NB4 (cell line): Measurements from ENCODE around the gene RNASE8.
A peak's percentile ranks its signal among the peaks of the same experiment; 100 is the strongest.

ENCODE experiments used
- DNase-seq: peaks from one replicate; pipeline ENCODE4 v3.0.0; 2010; ENCODE audit warnings: low read depth
- H3K4me3 ChIP-seq: one replicate; pipeline ENCODE4 v1.5.1; 2011; ENCODE audit warnings: mild to moderate bottlenecking, low read depth, low read length, moderate library complexity
- MYC ChIP-seq: IDR thresholded peaks from 2 replicates; pipeline ENCODE4 v1.6.1; 2011; ENCODE audit warnings: low read depth, low read length
- POLR2A ChIP-seq: IDR thresholded peaks from 2 replicates; pipeline ENCODE4 v1.6.1; 2011; ENCODE audit warnings: mild to moderate bottlenecking; ENCODE audit not compliant: insufficient read length; ENCODE audit errors: extremely low read depth
- TF ChIP-seq, protein P1 (sequence below): IDR thresholded peaks from 2 replicates; pipeline ENCODE4 v1.6.1; 2011; ENCODE audit warnings: low read depth, low read length
- TF ChIP-seq, protein P2 (sequence below): IDR thresholded peaks from one replicate; pipeline ENCODE4 v1.5.1; 2012; ENCODE audit warnings: low read depth, low read length

Gene RNASE8

GRCh38 chr14:21034707-21035106 is 22.9 kb upstream of the RNASE8 start, which contains the start of gene RNASE13:
Gene RNASE13 (minus strand): TSS chr14:21034807. CDS start chr14:21034288, 519 bp downstream.
- H3K4me3 ChIP-seq: no peak within 1 kb of the TSS
- TF ChIP-seq POLR2A (no peak), MYC (no peak)
- TF ChIP-seq, protein P1, sequence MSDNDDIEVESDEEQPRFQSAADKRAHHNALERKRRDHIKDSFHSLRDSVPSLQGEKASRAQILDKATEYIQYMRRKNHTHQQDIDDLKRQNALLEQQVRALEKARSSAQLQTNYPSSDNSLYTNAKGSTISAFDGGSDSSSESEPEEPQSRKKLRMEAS: no peak
- TF ChIP-seq, protein P2, sequence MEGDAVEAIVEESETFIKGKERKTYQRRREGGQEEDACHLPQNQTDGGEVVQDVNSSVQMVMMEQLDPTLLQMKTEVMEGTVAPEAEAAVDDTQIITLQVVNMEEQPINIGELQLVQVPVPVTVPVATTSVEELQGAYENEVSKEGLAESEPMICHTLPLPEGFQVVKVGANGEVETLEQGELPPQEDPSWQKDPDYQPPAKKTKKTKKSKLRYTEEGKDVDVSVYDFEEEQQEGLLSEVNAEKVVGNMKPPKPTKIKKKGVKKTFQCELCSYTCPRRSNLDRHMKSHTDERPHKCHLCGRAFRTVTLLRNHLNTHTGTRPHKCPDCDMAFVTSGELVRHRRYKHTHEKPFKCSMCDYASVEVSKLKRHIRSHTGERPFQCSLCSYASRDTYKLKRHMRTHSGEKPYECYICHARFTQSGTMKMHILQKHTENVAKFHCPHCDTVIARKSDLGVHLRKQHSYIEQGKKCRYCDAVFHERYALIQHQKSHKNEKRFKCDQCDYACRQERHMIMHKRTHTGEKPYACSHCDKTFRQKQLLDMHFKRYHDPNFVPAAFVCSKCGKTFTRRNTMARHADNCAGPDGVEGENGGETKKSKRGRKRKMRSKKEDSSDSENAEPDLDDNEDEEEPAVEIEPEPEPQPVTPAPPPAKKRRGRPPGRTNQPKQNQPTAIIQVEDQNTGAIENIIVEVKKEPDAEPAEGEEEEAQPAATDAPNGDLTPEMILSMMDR: no peak
- no peak for DNase-seq

- no peak for DNase-seq
- no peak overlapping the region for H3K4me3 ChIP-seq
- no peak for TF ChIP-seq MYC
- TF ChIP-seq POLR2A: no peak
- TF ChIP-seq, protein P1: no peak
- TF ChIP-seq, protein P2: no peak
Measured at GRCh38 chr14:21036751-21037150, 20.9 kb upstream of the RNASE8 start.

- DNase-seq: no peak
- TF ChIP-seq MYC (no peak), POLR2A (no peak)
- TF ChIP-seq, protein P2: no peak
- TF ChIP-seq, protein P1: no peak
- H3K4me3 ChIP-seq: no peak overlapping the region
Measured at GRCh38 chr14:21037156-21037555, 20.5 kb upstream of the RNASE8 start.

DNA sequence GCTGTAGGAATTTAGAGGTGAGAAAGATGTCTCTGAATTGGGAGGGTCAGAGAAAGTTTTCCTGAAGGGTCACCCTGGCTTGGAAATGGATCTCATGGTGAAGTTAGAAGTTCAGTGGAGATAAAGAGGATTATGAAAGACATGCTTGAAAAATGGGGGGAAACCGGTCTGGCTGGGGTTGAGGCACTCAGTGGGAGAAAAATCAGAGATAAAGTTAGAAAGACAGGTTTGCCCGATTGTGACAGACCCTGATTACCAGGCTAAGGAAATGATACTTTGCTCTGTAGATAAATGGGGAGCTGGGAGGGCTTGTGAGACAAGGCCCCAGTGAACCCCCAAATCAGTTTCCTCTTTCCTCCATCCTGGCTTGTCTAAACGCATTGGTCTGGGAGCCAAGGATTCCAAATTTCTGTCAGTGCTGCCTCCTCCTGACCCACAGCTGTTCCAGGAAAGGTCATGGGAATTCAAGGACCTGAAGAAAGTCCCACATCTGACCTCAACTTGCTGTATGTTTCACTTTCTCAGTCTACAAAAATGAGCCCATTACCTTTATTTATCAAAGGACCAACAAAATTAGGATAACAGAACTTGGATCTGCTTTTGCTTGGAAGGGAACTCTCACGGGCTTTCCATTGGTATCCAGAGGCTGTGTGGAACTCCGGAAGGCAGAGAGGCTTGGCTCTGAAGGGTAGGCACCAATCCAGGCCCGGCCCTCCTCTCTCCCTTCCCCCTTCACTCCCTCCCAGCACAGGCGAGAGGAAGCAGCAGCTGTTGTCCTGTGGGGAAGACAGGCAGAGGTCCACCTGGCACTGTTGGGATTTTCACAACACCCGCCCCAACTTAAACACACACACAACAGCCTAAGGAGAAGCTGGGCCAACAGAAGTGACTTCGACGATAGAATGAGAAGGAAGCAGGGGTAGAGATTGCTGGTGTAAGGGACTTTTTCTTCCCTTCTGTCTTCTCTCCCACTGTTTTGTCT is 18.9 kb upstream of the RNASE8 start:
- TF ChIP-seq MYC: no peak
- TF ChIP-seq, protein P1: no peak
- TF ChIP-seq POLR2A: no peak
- TF ChIP-seq, protein P2: no peak
- no peak for DNase-seq
- no peak overlapping the region for H3K4me3 ChIP-seq

- no peak overlapping the region for H3K4me3 ChIP-seq
- TF ChIP-seq, protein P2: peak; percentile 52
- TF ChIP-seq POLR2A (no peak), MYC (0 out of 2 replicates have a peak, but pooled peaks have one; percentile 22)
- TF ChIP-seq, protein P1: 0 out of 2 replicates have a peak, but pooled peaks have one; percentile 30
- peak; percentile 66 for DNase-seq
Measured at GRCh38 chr14:21039585-21040369, 17.8 kb upstream of the RNASE8 start.
